KMS-11 (cell line): Measurements from ENCODE around the gene RUNDC3A.
"Not testable (repeated sequence)": the region's sequence is repeated elsewhere in the genome, so short reads cannot be mapped to it uniquely, and the experiment has no call there.

ENCODE experiments used
- H2AFZ ChIP-seq: fragments of 200-600 bp; sonication (generic); 2 replicates; pipeline ENCODE4 v1.6.1; 2016; ENCODE audit warnings: antibody characterized with exemption, mixed run types, low read depth
- H3K27ac ChIP-seq: fragments of 200-600 bp; sonication (generic); 2 replicates; pipeline ENCODE4 v1.6.1; 2016; ENCODE audit warnings: mild to moderate bottlenecking, mixed run types
- H3K27me3 ChIP-seq: fragments of 200-600 bp; sonication (generic); 2 replicates; pipeline ENCODE4 v1.6.1; 2017; ENCODE audit warnings: mild to moderate bottlenecking, low read depth, mixed run types, moderate library complexity; ENCODE audit not compliant: insufficient read depth
- H3K36me3 ChIP-seq: fragments of 200-600 bp; sonication (generic); 2 replicates; pipeline ENCODE4 v1.6.1; 2017; ENCODE audit warnings: mild to moderate bottlenecking, mixed run types; ENCODE audit not compliant: insufficient read depth
- H3K4me1 ChIP-seq: fragments of 200-600 bp; sonication (generic); 2 replicates; pipeline ENCODE4 v1.6.1; 2016; ENCODE audit warnings: mild to moderate bottlenecking, low read depth, mixed run types; ENCODE audit not compliant: poor library complexity, severe bottlenecking
- H3K4me2 ChIP-seq: fragments of 200-600 bp; sonication (generic); 2 replicates; pipeline ENCODE4 v1.7.0; 2016; ENCODE audit warnings: mild to moderate bottlenecking, mixed run types
- H3K4me3 ChIP-seq: fragments of 200-600 bp; sonication (generic); IDR thresholded peaks from 2 replicates; pipeline ENCODE4 v1.6.1; 2017; ENCODE audit warnings: low read depth, low read length, mixed read lengths; ENCODE audit not compliant: insufficient read depth
- H3K79me2 ChIP-seq: fragments of 200-600 bp; sonication (generic); 2 replicates; pipeline ENCODE4 v1.6.1; 2016; ENCODE audit warnings: low read depth, mixed run types; ENCODE audit not compliant: insufficient read depth
- H3K9ac ChIP-seq: fragments of 200-600 bp; sonication (generic); 2 replicates; pipeline ENCODE4 v1.6.1; 2016; ENCODE audit warnings: mild to moderate bottlenecking, mixed run types
- H4K20me1 ChIP-seq: fragments of 200-600 bp; sonication (generic); 2 replicates; pipeline ENCODE4 v1.6.1; 2016; ENCODE audit warnings: mild to moderate bottlenecking, mixed run types; ENCODE audit not compliant: insufficient read depth
- TF ChIP-seq, protein P1 (sequence below): fragments of 200-600 bp; sonication (generic); conservative IDR thresholded peaks from 2 replicates; pipeline ENCODE4 v1.6.1; 2017; ENCODE audit warnings: low read depth, mild to moderate bottlenecking, antibody characterized with exemption, low read length, moderate library complexity, mixed read lengths

RUNDC3A gene

DNA sequence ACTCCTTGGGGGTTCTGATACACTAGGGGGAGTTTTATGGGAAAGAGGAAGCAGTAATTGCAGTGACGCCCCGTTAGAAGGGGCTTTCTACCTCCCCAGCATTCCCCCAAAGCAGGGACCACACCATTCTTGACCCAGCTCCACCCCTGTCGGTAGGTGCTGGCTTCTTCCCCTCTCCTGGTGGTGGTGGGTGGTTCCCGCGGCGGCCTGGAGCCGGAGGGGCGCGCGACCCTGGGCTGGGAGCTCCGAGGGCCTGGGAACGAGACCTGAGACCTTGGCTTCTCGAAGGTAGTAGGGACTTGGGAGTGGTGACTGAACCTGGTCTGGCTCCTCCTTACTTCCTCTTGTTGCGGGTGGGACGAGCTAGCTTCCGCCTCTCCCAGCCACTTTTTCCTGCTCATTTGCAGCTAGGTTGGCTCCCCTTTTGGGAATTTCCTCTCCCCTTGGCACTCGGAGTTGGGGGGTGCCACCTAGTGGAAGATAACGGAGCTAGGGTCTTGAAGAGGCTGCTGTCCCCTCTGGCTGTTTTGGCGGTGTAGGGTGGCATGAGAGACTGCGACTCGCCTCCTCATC, 37.1 kb downstream of the RUNDC3A start:
- no peak overlapping the region; the same call in 1 of the 2 replicates for H3K27ac ChIP-seq

DNA sequence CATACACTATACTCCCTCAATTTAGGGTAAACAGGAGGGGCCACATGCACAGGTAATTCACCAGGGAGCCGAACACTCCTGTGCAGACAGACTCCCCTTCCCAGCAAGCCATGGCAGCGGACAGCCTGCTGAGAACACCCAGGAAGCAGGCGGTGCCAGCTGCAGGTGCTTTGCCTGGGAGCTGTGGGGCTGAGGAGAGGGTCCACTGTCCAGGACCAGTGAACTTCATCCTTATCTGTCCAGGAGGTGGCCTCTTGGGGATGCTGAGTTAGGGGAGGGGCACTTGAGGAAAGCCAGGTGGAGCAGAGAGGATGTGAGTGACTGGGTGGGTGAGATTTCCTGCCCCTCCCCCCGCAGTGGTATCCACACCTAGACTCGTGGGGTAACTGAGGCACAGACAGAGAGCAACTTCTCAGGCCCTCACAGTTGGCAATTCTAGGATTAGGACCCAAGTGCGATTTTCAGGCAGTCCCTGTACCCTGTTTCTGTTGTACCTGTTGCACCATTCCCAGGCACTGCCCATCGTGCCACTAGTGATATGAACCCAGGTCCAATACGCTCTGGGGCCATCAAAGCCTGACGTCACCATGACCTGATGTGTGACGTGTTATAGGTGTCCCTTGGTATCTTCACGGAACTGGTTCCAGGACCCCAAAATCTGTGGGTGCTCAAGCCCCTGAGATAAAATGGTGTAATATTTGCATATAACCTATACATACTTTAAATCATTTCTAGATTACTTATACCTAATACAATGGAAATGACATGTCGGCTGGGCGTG, 37.9 kb downstream of the RUNDC3A start:
- H3K4me3 ChIP-seq = no peak overlapping the region
- no peaks in the 10 kb centered on the region for H4K20me1 ChIP-seq
- peak overlapping the region; percentile 88; the same call in 1 of the 2 replicates for H2AFZ ChIP-seq
- H3K79me2 ChIP-seq = no peaks in the 10 kb centered on the region
- H3K4me1 ChIP-seq = peaks cover 22% of the 10 kb centered on the region
- no peaks in the 10 kb centered on the region for H3K36me3 ChIP-seq
- H3K27ac ChIP-seq = no peak overlapping the region
- TF ChIP-seq, protein P1, sequence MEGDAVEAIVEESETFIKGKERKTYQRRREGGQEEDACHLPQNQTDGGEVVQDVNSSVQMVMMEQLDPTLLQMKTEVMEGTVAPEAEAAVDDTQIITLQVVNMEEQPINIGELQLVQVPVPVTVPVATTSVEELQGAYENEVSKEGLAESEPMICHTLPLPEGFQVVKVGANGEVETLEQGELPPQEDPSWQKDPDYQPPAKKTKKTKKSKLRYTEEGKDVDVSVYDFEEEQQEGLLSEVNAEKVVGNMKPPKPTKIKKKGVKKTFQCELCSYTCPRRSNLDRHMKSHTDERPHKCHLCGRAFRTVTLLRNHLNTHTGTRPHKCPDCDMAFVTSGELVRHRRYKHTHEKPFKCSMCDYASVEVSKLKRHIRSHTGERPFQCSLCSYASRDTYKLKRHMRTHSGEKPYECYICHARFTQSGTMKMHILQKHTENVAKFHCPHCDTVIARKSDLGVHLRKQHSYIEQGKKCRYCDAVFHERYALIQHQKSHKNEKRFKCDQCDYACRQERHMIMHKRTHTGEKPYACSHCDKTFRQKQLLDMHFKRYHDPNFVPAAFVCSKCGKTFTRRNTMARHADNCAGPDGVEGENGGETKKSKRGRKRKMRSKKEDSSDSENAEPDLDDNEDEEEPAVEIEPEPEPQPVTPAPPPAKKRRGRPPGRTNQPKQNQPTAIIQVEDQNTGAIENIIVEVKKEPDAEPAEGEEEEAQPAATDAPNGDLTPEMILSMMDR = no peak; the same call in 1 of the 2 replicates
- peak overlapping the region; percentile 91 for H3K4me2 ChIP-seq
- peaks cover 3% of the 10 kb centered on the region; the same call in 1 of the 2 replicates for H3K27me3 ChIP-seq
- H3K9ac ChIP-seq = no peak overlapping the region

More for the DNA sequence above, 37.1 kb downstream of the RUNDC3A start:
- no peaks in the 10 kb centered on the region for H3K79me2 ChIP-seq
- peak overlapping the region; percentile 25; the same call in 1 of the 2 replicates for H3K9ac ChIP-seq
- peaks cover 3% of the 10 kb centered on the region; the same call in 1 of the 2 replicates for H3K27me3 ChIP-seq
- TF ChIP-seq, protein P1 = peak; percentile 67
- H3K4me3 ChIP-seq = peak overlapping the region; percentile 30
- H4K20me1 ChIP-seq = no peaks in the 10 kb centered on the region
- H2AFZ ChIP-seq = peak overlapping the region; percentile 88
- peak overlapping the region; percentile 91 for H3K4me2 ChIP-seq
- H3K4me1 ChIP-seq = peaks cover 22% of the 10 kb centered on the region
- no peaks in the 10 kb centered on the region for H3K36me3 ChIP-seq

DNA sequence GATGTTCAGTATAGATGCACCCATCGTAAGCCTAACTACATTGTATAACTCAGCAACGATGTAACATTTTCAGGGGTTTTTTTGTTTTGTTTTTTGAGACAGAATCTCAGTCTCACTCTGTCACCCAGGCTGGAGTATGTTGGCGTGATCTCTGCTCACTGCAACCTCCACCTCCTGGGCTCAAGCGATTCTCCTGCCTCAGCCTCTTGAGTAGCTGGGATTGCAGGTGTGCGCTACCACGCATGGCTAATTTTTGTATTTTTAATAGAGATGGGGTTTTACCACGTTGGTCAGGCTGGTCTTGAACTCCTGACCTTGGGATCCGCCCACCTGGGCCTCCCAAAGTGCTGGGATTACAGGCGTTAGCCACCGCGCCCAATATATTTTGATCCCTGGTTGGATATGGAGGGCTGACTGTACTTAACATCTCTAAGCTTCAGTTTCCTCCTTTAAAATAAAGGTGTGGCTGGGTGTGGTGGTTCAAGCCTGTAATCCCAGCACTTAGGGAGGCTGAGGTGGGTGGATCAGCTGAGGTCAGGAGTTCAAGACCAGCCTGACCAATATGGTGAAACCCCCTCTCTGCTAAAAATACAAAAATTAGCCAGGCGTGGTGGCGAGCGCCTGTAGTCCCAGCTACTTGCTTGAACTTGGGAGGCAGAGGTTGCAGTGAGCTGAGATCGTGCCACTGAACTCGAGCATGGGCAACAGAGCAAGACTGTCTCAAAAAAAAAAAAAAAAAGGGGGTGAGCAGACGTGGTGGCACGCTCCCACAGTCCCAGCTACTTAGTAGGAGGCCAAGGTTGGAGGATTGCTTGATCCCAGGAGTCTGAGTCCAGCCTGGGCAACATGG, 39.0 kb downstream of the RUNDC3A start:
- H3K79me2 ChIP-seq, H3K4me3 ChIP-seq, H4K20me1 ChIP-seq, H3K4me2 ChIP-seq, H3K9ac ChIP-seq, H3K27ac ChIP-seq, H2AFZ ChIP-seq, H3K36me3 ChIP-seq, H3K27me3 ChIP-seq: not testable (repeated sequence)
- peaks cover 22% of the 10 kb centered on the region for H3K4me1 ChIP-seq

DNA sequence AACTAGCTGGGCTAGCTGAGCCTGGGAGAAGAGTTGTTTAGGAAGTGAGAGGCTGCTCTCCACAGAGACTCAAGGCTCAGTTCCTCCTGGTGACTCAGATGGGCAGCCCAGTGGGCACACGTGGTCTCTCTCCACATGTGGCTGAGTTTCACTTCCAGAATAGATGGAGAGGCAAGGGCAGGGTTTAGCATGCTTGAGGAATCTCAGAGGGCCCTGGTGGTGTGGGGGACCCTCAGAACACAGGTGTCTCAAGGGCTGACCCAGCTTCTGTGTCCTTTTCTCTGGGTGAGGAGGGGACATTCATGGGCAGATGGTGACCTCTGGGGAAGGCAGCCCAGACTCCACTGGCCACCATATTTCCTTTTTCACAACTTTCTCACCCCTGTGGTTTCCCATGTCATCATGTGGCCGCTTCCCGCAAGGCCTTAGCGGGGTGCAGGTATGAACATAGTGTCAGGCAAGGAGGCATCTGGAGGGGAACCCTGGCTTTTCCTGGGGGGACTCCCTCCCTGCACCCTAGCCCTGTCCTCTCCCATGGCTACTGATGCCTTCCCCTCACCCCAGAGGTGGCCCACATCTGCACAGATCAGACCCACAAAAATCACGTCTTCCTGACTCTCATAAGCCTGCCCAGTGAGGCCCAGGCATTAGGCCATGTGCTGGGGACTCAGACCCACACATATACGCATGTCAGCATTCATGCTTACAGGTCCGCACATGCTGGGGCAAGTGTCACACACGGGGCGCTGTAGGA, 40.0 kb downstream of the RUNDC3A start:
- H3K4me1 ChIP-seq = peaks cover 22% of the 10 kb centered on the region
- H3K36me3 ChIP-seq = no peaks in the 10 kb centered on the region
- H3K27ac ChIP-seq = no peak overlapping the region; the same call in 1 of the 2 replicates
- TF ChIP-seq, protein P1 = no peak
- H2AFZ ChIP-seq = no peak overlapping the region
- H3K27me3 ChIP-seq = no peaks in the 10 kb centered on the region; the same call in 1 of the 2 replicates
- no peak overlapping the region for H3K4me3 ChIP-seq
- no peak overlapping the region for H3K9ac ChIP-seq
- no peak overlapping the region; the same call in 1 of the 2 replicates for H3K4me2 ChIP-seq
- no peaks in the 10 kb centered on the region for H4K20me1 ChIP-seq
- no peaks in the 10 kb centered on the region for H3K79me2 ChIP-seq
